Epithelial cell of proximal tubule (primary cell): ENCODE results near the gene TMOD2. TPM values are rescaled to one million over a fixed set of nuclear protein-coding genes. Genes with fewer than 3 reads are reported as not detected.

Experiments used
- DNase-seq: peaks from one replicate; pipeline ENCODE4 v3.0.0-alpha.2; 2011; ENCODE audit warnings: low read depth
- H3K4me3 ChIP-seq: 2 replicates; pipeline ENCODE4 v1.5.1; 2011; ENCODE audit warnings: low read depth, mild to moderate bottlenecking, low read length
- total RNA-seq: library from RNA; depleted of rRNA; stranded (reverse); fragments of >200 nt; gene quantifications from 2 replicates; pipeline ENCODE4 v1.2.3, GENCODE V29; 2015
- TF ChIP-seq, protein P1 (sequence below): conservative IDR thresholded peaks from 2 replicates; pipeline ENCODE4 v1.5.1; 2012; ENCODE audit warnings: low read depth, mild to moderate bottlenecking, low read length

The TMOD2 gene
- total RNA-seq, 1 donor from 2014 or later, result 1.6 TPM

DNA sequence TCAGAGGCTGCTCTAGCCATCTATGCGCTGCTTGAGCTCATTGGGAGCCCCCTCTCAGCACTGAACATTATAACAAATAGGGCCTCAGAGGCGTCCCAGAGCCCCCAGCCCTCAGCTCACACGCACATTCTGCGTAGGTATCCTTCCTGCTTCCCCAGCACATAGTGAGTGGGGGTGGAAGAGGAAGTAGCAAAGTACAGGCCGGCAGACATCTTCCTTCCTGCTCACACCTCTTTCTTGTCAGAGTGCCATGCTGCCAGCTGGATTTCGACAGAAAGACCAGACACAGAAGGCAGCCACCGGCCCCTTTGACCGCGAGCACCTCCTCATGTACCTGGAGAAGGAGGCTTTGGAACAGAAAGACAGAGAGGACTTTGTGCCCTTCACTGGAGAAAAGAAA is 16.6 kb downstream of the TMOD2 start:
- TF ChIP-seq, protein P1, sequence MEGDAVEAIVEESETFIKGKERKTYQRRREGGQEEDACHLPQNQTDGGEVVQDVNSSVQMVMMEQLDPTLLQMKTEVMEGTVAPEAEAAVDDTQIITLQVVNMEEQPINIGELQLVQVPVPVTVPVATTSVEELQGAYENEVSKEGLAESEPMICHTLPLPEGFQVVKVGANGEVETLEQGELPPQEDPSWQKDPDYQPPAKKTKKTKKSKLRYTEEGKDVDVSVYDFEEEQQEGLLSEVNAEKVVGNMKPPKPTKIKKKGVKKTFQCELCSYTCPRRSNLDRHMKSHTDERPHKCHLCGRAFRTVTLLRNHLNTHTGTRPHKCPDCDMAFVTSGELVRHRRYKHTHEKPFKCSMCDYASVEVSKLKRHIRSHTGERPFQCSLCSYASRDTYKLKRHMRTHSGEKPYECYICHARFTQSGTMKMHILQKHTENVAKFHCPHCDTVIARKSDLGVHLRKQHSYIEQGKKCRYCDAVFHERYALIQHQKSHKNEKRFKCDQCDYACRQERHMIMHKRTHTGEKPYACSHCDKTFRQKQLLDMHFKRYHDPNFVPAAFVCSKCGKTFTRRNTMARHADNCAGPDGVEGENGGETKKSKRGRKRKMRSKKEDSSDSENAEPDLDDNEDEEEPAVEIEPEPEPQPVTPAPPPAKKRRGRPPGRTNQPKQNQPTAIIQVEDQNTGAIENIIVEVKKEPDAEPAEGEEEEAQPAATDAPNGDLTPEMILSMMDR, result no peak
- no peak for DNase-seq
- H3K4me3 ChIP-seq, result no peak overlapping the region

GRCh38 chr15:51770902-51771301 is 19.5 kb downstream of the TMOD2 start:
- H3K4me3 ChIP-seq, result no peak overlapping the region
- DNase-seq, result no peak
- TF ChIP-seq, protein P1, result no peak

DNA sequence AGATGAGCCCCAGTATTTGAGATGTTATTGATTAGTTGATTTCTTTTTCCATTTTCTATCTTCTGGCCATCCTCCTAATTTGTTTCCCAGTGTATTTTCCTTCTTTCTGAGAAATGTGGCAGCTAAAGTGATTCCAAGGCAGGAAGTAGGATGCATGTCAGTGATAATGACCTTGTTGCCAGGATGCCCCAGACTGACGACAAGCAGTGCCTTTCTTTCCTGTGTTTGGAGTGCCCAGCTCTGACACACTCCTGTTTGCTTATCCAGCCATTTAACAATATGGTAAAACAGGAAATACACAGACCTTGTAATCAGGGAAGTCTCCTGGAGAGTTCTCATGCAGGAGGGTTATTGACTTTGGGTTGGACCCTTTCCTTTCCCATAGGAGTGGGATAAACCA is 20.4 kb downstream of the TMOD2 start:
- no peak overlapping the region for H3K4me3 ChIP-seq
- DNase-seq, result no peak
- TF ChIP-seq, protein P1, result no peak

- no peak overlapping the region for H3K4me3 ChIP-seq
- no peak for DNase-seq
- TF ChIP-seq, protein P1, result no peak
These were observed 23.5 kb downstream of the TMOD2 start for GRCh38 chr15:51774916-51775315.

DNA sequence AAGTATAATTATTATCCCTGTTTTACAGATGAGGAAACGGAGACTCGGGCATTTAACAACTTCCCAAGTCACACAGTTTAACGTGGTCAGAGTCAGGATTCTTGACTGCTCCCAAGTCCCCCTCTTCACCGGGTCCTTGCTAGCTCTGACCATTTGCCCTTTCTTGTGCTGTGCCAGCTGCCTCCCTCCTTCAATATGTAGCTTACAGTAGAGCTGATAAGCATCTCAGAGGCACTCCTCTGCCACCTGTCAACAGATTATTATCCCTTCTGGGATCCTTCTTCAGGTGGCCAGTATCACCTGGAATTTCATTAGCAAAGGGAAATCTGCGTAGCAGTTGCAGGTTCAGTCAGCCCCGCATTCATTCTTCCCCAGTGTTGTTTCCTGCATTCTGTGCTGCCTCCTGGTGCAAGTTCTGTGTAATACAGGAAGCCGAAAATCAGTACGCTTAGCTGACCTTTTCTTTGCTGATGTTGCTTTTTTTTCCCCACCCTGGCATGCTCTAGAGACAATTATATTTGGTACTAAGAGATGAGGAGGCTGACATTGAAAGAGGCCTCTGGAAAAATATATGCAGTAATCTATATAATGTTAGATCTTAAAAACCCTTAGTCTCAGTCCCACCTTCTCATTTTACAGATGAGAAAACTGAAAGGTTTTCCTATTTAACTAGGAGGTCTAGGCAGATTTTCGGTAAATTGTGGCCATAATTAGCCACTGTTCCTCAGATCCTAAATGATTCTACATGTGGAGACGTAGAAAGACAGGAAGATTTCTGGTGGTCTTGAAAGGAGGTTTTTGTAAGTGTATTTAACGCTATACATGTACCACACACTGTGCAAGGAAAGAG is 24.8 kb downstream of the TMOD2 start:
- DNase-seq, result no peak
- TF ChIP-seq, protein P1, result peak; percentile 87
- H3K4me3 ChIP-seq, result no peak overlapping the region

GRCh38 chr15:51776952-51777569 is 25.7 kb downstream of the TMOD2 start:
- TF ChIP-seq, protein P1, result peak; percentile 86
- no peak overlapping the region for H3K4me3 ChIP-seq
- peak; percentile 45 for DNase-seq
